ENCODE results near the gene MTCL1.

- TF ChIP-seq EP300 (IDR thresholded peaks at IDR 0.05; ENCODE audit: borderline replicate concordance), result no peak
- TF ChIP-seq REST (IDR thresholded peaks at IDR 0.05; ENCODE audit: low read depth), result no peak
- TF ChIP-seq CEBPB (IDR thresholded peaks at IDR 0.05), result no peak
- no peak for TF ChIP-seq TAF1 (IDR thresholded peaks at IDR 0.05; ENCODE audit: low read depth)
- no peak for TF ChIP-seq EGR1 (IDR thresholded peaks at IDR 0.05)
- no peak for TF ChIP-seq YY1 (IDR thresholded peaks at IDR 0.05; ENCODE audit: low read depth)
- TF ChIP-seq ZBTB7A (IDR thresholded peaks at IDR 0.05; ENCODE audit: low read depth), result no peak
These were observed 40.1 kb downstream of the MTCL1 start for GRCh38 chr18:8745355-8746014.

All from Ishikawa (cell line).